Fibroblast of lung (primary cell): ENCODE data around the gene TTC9B. TPM values are rescaled to one million over a fixed set of nuclear protein-coding genes. Genes with fewer than 3 reads are reported as not detected.

Experiments used
- DNase-seq, 2 donors: peaks; one replicate each; pipeline versions ENCODE4 v3.0.0 to v3.0.0-alpha.2; 2010; ENCODE audit warnings: low read depth in 2 of 2
- H2AFZ ChIP-seq: 2 replicates; pipeline ENCODE4 v1.5.1; 2012; ENCODE audit warnings: low read length, control low read depth, inconsistent platforms
- H3K27ac ChIP-seq: 2 replicates; pipeline ENCODE4 v1.5.1; 2011; ENCODE audit warnings: low read length, control low read depth; ENCODE audit not compliant: insufficient read depth
- H3K27me3 ChIP-seq: 2 replicates; pipeline ENCODE4 v1.5.1; 2011; ENCODE audit warnings: mild to moderate bottlenecking, low read length; ENCODE audit not compliant: control insufficient read depth, insufficient read depth
- H3K36me3 ChIP-seq: 2 replicates; pipeline ENCODE4 v1.5.1; 2011; ENCODE audit warnings: low read length; ENCODE audit not compliant: control insufficient read depth, insufficient read depth
- H3K4me1 ChIP-seq: 2 replicates; pipeline ENCODE4 v1.5.1; 2011; ENCODE audit warnings: low read length; ENCODE audit not compliant: control insufficient read depth, insufficient read depth; ENCODE audit errors: extremely low read depth
- H3K4me2 ChIP-seq: 2 replicates; pipeline ENCODE4 v1.5.1; 2011; ENCODE audit warnings: low read length, control low read depth; ENCODE audit not compliant: insufficient read depth; ENCODE audit errors: extremely low read depth
- H3K4me3 ChIP-seq, 4 experiments: fragments of 200-600 bp in 1 of 4; sonication (generic) in 1 of 4; replicated peaks in 1 of 4; 2 replicates each; pipeline ENCODE4 v1.5.1; 2011 to 2016; ENCODE audit warnings: low read length in 4 of 4, low read depth in 3 of 4, mild to moderate bottlenecking in 3 of 4, control low read depth in 2 of 4, inconsistent platforms in 1 of 4, mixed read lengths in 1 of 4; ENCODE audit not compliant: insufficient read depth in 1 of 4; ENCODE audit errors: control extremely low read depth in 1 of 4
- H3K79me2 ChIP-seq: 2 replicates; pipeline ENCODE4 v1.5.1; 2012; ENCODE audit warnings: mild to moderate bottlenecking, low read length, inconsistent platforms; ENCODE audit not compliant: control insufficient read depth, insufficient read depth
- H3K9ac ChIP-seq: 2 replicates; pipeline ENCODE4 v1.5.1; 2011; ENCODE audit warnings: mild to moderate bottlenecking, low read length, control low read depth; ENCODE audit not compliant: insufficient read depth
- H3K9me3 ChIP-seq: 2 replicates; pipeline ENCODE4 v1.5.1; 2012; ENCODE audit warnings: low read depth, low read length; ENCODE audit not compliant: control insufficient read depth, insufficient read depth
- H4K20me1 ChIP-seq: 2 replicates; pipeline ENCODE4 v1.5.1; 2011; ENCODE audit warnings: low read length; ENCODE audit not compliant: control insufficient read depth, insufficient read depth; ENCODE audit errors: extremely low read depth
- EZH2 ChIP-seq: IDR thresholded peaks from 2 replicates; pipeline ENCODE4 v1.5.1; 2012; ENCODE audit warnings: low read length, control low read depth, mild to moderate bottlenecking; ENCODE audit errors: missing control alignments
- polyA plus RNA-seq, 2 donors: library from polyadenylated mRNA; depleted of rRNA in 1 of 2; stranded (reverse) in 1 of 2; unstranded in 1 of 2; fragments of >200 nt; gene quantifications; 2 replicates each; pipeline ENCODE4 v1.2.1, GENCODE V29; 2011 to 2012; ENCODE audit warnings: missing spikeins in 1 of 2
- total RNA-seq: library from RNA; depleted of rRNA; stranded (reverse); fragments of >200 nt; gene quantifications from 2 replicates; pipeline ENCODE4 v1.2.1, GENCODE V29; 2014
- TF ChIP-seq, protein P1 (sequence below), 2 donors: IDR thresholded peaks in 1 of 2; conservative IDR thresholded peaks in 1 of 2; 1 replicate in 1 of 2; 2 replicates in 1 of 2; pipeline ENCODE4 v1.5.1; 2011 to 2012; ENCODE audit warnings: low read length in 2 of 2, control low read depth in 1 of 2, inconsistent platforms in 1 of 2, low read depth in 1 of 2, mild to moderate bottlenecking in 1 of 2

Gene TTC9B
- total and polyA plus RNA-seq, 2 donors (not counting 1 experiment from before 2014, with no cell fraction given) = not detected

DNA sequence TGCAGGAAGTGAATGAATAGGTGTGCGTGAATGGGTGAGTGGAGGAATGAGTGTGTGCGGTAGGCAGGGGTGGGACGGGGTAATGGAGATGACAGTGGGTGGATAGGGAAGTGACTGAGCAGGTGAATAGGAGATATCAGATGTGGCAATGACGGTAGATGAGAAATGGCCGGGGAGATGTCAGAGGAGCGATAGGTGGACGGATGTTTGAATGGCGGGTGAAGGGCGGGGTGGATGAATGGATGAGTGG is 1.5 kb downstream of the TTC9B start:
- H3K36me3 ChIP-seq = no peaks in the 10 kb centered on the region
- no peak for DNase-seq
- no peak overlapping the region for H3K27ac ChIP-seq
- no peaks in the 10 kb centered on the region for H3K79me2 ChIP-seq
- H2AFZ ChIP-seq = no peak overlapping the region
- H3K9ac ChIP-seq = no peak overlapping the region
- no peak overlapping the region for H3K4me2 ChIP-seq
- H3K27me3 ChIP-seq = peaks cover 16% of the 10 kb centered on the region
- peaks cover 4% of the 10 kb centered on the region for H3K4me1 ChIP-seq
- no peaks in the 10 kb centered on the region for H4K20me1 ChIP-seq
- TF ChIP-seq EZH2 = no peak
- TF ChIP-seq, protein P1, sequence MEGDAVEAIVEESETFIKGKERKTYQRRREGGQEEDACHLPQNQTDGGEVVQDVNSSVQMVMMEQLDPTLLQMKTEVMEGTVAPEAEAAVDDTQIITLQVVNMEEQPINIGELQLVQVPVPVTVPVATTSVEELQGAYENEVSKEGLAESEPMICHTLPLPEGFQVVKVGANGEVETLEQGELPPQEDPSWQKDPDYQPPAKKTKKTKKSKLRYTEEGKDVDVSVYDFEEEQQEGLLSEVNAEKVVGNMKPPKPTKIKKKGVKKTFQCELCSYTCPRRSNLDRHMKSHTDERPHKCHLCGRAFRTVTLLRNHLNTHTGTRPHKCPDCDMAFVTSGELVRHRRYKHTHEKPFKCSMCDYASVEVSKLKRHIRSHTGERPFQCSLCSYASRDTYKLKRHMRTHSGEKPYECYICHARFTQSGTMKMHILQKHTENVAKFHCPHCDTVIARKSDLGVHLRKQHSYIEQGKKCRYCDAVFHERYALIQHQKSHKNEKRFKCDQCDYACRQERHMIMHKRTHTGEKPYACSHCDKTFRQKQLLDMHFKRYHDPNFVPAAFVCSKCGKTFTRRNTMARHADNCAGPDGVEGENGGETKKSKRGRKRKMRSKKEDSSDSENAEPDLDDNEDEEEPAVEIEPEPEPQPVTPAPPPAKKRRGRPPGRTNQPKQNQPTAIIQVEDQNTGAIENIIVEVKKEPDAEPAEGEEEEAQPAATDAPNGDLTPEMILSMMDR (conservative IDR thresholded peaks at IDR 0.05 in 1 of 2, IDR thresholded peaks at IDR 0.05 in 1 of 2; ENCODE audit: low read depth in 1 of 2, low read length in 2 of 2) = no peak
- no peak overlapping the region for H3K4me3 ChIP-seq
- H3K9me3 ChIP-seq = no peaks in the 10 kb centered on the region

GRCh38 chr19:40216013-40216776 is 2.0 kb downstream of the TTC9B start:
- no peak overlapping the region for H3K4me2 ChIP-seq
- H3K36me3 ChIP-seq = no peaks in the 10 kb centered on the region
- no peak overlapping the region for H3K9ac ChIP-seq
- DNase-seq = no peak
- H3K4me3 ChIP-seq = no peak overlapping the region
- H3K27ac ChIP-seq = no peak overlapping the region
- H2AFZ ChIP-seq = no peak overlapping the region
- peak; percentile 35 for TF ChIP-seq EZH2
- TF ChIP-seq, protein P1 (conservative IDR thresholded peaks at IDR 0.05 in 1 of 2, IDR thresholded peaks at IDR 0.05 in 1 of 2; ENCODE audit: low read depth in 1 of 2, low read length in 2 of 2) = no peak
- no peaks in the 10 kb centered on the region for H4K20me1 ChIP-seq
- no peaks in the 10 kb centered on the region for H3K79me2 ChIP-seq
- peaks cover 16% of the 10 kb centered on the region for H3K27me3 ChIP-seq
- peaks cover 4% of the 10 kb centered on the region for H3K4me1 ChIP-seq
- no peaks in the 10 kb centered on the region for H3K9me3 ChIP-seq

GRCh38 chr19:40214936-40215335 is 3.2 kb downstream of the TTC9B start:
- H3K4me1 ChIP-seq = peaks cover 4% of the 10 kb centered on the region
- H2AFZ ChIP-seq = no peak overlapping the region
- no peaks in the 10 kb centered on the region for H4K20me1 ChIP-seq
- H3K4me2 ChIP-seq = no peak overlapping the region
- TF ChIP-seq, protein P1 (conservative IDR thresholded peaks at IDR 0.05 in 1 of 2, IDR thresholded peaks at IDR 0.05 in 1 of 2; ENCODE audit: low read depth in 1 of 2, low read length in 2 of 2) = no peak
- TF ChIP-seq EZH2 = no peak
- H3K27me3 ChIP-seq = peaks cover 16% of the 10 kb centered on the region
- H3K79me2 ChIP-seq = no peaks in the 10 kb centered on the region
- H3K9me3 ChIP-seq = no peaks in the 10 kb centered on the region
- no peak overlapping the region for H3K9ac ChIP-seq
- H3K36me3 ChIP-seq = no peaks in the 10 kb centered on the region
- DNase-seq = no peak
- no peak overlapping the region for H3K27ac ChIP-seq
- H3K4me3 ChIP-seq = no peak overlapping the region
